GM19238 (cell line): Measurements from ENCODE around the gene HSD3B2.

Source experiments
- DNase-seq: peaks from one replicate; pipeline ENCODE4 v3.0.0; 2011; ENCODE audit warnings: low spot score; ENCODE audit not compliant: insufficient read length

HSD3B2 gene

GRCh38 chr1:119396982-119397381 is 18.0 kb upstream of the HSD3B2 start:
- no peak for DNase-seq

DNA sequence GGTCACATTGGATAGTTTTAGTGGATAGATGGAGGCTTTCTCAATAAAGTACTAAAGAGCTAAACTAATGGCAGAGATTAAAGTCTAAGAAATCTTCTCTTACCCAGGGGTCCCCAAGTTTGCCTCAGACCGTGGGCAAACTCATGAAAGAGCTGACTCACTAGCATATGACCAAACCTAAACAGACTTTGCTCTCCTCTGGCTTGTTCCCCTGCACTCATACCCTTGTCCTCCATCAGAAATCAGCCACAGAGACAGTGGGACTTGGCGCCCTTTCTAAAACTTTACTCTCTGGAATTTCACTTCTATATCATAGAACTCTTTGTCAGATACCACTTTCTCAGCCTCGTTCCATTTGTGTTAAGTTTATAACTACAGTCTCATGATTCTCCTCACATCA is 17.0 kb upstream of the HSD3B2 start:
- DNase-seq, result no peak

DNA sequence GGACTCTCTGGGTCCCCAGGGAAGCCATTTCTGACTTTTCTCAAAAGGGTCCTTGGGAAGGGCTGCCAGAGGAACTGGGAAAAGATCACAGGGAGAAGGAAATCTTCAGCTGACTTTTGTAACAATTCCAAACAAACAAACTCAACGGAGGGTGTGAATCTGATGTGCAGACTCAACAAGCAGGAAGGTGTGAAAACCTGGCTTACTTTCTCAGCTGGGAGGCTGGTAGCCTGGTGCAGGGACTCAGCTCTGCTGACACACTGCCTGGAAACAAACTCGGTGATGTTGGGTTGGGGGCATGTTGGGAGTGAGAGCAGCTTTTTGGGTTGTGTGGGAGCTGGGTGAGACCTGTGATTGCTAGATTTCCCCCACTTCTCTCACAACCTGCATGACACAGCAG is 10.2 kb upstream of the HSD3B2 start:
- DNase-seq, result no peak

GRCh38 chr1:119409731-119410130 is 5.2 kb upstream of the HSD3B2 start:
- no peak for DNase-seq

DNA sequence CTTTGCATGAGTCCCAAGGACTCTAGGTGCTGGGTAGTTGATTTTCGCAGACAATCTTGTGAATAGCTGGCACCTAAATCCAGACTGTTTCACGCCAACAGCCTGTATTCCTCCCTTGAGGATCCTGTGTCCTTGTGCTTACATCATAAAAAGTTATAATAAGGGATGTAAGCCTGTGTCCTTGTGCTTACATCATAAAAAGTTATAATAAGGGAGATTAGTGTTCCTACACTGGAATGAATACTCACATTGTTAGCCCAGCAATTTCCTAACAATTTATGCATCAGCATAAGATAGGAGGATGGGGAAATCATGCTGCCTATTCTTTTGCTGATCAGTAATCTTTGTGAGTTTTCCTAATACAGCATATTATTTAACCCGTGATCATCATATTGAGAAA is 4.0 kb upstream of the HSD3B2 start:
- no peak for DNase-seq

GRCh38 chr1:119416006-119416640 is 1.2 kb downstream of the HSD3B2 start:
- no peak for DNase-seq

DNA sequence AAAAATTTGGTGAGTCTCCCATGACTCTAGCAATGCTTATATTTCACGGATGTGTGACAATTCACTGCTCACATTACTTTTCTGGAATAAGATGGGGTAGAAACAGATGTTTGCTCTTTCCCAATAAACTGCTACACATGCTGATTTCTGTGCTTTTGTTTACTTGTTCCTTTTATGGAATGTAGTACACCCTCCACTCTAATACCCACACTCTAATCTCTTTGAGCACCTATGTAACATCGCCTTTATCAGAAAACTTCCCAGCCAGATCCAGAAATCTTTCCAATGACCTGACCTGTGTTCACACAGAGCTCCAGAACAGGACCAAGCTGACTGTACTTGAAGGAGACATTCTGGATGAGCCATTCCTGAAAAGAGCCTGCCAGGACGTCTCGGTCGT is 4.2 kb downstream of the HSD3B2 start:
- no peak for DNase-seq

DNA sequence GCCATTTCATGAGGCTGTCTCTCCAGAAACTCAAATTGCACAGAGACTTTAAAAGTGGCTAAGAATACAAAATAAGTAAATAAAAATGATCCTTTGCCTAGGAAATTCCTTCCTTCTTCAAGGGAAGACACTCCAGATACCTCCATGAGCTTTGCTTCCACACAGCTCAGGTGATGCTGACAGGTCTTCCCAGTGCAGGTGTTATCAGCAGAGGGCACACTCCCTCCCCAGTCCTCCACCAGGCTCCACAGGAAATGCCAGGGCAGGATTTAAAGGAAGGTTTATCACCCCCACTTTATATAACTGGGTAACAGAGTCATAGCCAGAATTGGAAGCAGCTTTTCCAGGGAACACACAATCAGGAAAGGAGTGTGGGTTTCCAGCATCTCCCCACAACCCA is 5.7 kb downstream of the HSD3B2 start:
- DNase-seq, result no peak

- no peak for DNase-seq
These were observed 7.7 kb downstream of the HSD3B2 start for GRCh38 chr1:119422631-119423030.

- DNase-seq, result no peak
These were observed 14.0 kb downstream of the HSD3B2 start for GRCh38 chr1:119428991-119429390.

DNA sequence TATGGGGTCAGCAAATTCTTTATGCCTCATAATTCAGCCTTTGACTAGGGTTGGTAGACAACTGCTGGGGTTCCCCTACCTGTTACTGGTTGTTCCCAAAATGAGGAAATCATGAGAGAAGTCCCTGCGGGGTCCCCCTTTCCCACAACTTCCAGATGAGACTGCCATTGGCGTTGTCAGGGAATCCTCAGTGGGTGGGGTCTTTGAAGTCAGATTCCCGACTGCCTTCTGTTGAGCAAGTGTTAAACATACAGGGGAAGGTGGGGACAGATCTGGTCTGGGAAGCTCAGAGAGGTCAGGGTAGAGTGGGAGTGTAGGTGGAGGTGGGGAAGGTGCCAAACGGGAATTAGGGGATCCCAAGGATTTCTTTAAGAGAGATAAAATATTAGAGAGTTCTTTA is 14.7 kb downstream of the HSD3B2 start:
- DNase-seq, result no peak

DNA sequence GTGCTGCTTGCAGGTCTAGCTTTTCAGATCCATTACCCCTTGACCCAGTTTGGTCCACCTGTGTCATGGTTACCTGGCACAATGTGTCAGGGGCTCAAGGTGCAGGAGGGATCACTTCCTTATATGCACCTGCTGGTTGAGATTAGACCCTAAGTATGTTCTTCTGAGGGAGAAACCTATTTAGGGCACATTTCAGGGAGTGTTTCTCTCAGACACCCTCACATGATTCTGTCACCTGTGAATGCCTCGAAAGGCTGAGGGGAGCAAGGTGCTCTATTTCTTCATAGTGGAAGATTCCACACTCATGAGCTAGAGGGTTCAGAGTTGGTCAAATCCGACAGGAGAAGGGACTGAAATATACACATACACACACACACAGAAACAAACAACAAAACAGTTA is 15.5 kb downstream of the HSD3B2 start:
- no peak for DNase-seq

- no peak for DNase-seq
These were observed 16.9 kb downstream of the HSD3B2 start for GRCh38 chr1:119431836-119432235.

- DNase-seq, result no peak
These were observed 20.1 kb downstream of the HSD3B2 start for GRCh38 chr1:119435052-119435451.

DNA sequence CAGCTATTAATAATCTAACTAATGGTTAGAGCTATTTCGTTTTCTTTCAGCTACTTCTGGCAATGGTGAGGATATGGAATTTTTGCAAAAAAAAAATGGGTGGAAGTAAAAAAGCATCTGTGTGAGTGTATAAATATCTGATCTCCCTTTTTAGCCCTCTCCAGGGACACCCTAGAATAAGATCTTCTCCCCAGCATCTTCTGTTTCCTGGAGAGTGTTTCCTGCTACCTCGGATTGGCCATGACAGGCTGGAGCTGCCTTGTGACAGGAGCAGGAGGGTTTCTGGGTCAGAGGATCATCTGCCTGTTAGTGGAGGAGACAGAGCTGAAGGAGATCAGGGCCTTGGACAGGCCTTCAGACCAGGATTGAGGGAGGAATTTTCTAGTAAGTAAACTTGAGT is 23.8 kb downstream of the HSD3B2 start:
- no peak for DNase-seq

GRCh38 chr1:119440721-119441307 is 25.9 kb downstream of the HSD3B2 start:
- no peak for DNase-seq

- no peak for DNase-seq
These were observed 27.8 kb downstream of the HSD3B2 start for GRCh38 chr1:119442756-119443155.

GRCh38 chr1:119446321-119446720 is 31.4 kb downstream of the HSD3B2 start:
- no peak for DNase-seq

DNA sequence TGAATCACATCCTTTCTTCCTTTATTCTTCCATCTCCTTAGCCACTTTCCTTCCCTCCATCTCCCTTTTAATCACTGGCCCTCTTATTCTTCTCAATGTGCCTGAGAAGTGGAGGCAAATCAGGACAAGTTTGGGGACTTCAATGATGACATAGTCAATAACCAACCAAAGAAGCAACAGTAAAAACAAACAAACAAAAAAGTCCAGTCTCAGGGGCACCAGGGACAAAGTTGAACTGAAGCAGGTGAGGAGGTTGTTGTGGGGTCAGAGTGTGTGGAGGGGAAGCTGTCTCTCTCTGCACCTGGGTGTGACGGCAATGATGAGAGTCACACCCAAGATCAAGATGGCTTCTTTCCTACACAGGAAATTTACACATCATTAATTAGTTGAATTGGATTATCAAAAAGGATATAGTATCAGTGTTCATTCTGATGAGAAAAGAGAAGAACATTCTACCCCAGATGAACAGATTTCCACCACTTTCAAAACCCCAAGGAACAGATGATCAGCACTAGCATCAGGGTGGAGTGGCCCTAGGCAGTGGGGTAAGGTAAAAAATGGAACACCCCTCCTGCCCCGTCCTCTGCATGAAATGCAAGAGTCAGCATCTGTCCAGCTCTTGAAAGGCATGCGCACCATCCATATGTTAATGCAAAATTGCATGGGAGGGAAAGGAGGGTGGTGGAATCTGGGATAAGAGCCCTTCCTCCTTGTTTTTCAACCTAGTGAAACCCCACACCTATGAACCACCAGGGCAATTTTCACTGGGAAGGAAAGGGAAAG is 32.6 kb downstream of the HSD3B2 start:
- DNase-seq, result no peak

DNA sequence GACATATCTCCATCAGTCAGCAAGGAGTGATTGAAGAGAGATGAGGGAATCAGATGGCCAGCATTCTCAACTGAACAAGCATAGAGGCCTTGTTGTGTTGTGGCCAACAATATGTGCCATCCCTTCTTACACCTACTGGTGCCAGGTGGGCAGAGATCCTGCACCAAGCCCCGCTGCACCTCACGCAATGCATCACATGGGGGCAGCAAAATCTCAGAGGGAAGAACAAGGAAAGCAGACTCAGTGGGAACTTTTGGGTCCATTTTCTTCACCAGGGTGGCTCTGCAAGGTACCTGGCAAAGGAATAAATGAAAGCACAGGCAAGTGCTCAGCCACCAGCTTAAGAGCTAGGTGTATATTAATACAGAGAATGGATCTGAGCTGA is 33.2 kb downstream of the HSD3B2 start:
- no peak for DNase-seq

- DNase-seq, result no peak
These were observed 35.0 kb downstream of the HSD3B2 start for GRCh38 chr1:119449971-119450370.

DNA sequence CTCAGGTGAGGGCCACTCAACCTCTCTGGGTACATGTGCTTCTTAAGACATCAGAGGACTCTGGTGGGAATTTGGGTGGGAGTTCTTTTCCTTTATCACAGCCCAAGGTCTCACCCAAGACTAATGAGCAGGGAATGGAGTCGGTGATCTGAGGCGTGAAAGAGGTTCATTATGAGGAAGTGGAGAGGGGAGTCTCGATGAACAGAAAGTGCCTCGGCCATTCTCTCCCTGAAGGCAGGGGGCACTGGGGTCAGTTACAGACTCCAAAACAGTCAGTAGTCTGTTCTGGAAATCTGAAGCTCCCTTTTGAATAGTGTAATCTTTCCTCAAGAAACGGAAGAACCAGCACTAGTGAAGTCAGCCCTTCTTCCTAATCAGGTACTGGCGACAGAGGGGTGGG is 36.2 kb downstream of the HSD3B2 start:
- DNase-seq, result no peak

- no peak for DNase-seq
These were observed 37.1 kb downstream of the HSD3B2 start for GRCh38 chr1:119452091-119452490.
